ENCODE data around the gene ZSWIM4. TPM values are rescaled to one million over a fixed set of nuclear protein-coding genes. Genes with fewer than 3 reads are reported as not detected.

Gene ZSWIM4
- total RNA-seq, 4 donors from 2014 or later, result 0.26 to 8.4 (median 6.0) TPM

GRCh38 chr19:13833330-13834243, 38.3 kb downstream of the ZSWIM4 start:
- intact Hi-C loops (cut with DNase I; ENCODE audit: low total_unique reads), result no loop called here
- Histone ChIP-seq H3K4me3 (peak overlapping the region; percentile 15 to 18), H3K36me3 (no peaks in the 10 kb centered on the region), H3K27ac (peak overlapping the region; percentile 84 to 100), H3K4me1 (peaks cover 4 to 29% of the 10 kb centered on the region in 2 donors), H3K9me3 (no peaks in the 10 kb centered on the region), H3K27me3 (no peaks in the 10 kb centered on the region)
- peak in 1 of 2 donors; percentile 8 for TF ChIP-seq POLR2A (IDR thresholded peaks at IDR 0.05)
- TF ChIP-seq, protein P1, sequence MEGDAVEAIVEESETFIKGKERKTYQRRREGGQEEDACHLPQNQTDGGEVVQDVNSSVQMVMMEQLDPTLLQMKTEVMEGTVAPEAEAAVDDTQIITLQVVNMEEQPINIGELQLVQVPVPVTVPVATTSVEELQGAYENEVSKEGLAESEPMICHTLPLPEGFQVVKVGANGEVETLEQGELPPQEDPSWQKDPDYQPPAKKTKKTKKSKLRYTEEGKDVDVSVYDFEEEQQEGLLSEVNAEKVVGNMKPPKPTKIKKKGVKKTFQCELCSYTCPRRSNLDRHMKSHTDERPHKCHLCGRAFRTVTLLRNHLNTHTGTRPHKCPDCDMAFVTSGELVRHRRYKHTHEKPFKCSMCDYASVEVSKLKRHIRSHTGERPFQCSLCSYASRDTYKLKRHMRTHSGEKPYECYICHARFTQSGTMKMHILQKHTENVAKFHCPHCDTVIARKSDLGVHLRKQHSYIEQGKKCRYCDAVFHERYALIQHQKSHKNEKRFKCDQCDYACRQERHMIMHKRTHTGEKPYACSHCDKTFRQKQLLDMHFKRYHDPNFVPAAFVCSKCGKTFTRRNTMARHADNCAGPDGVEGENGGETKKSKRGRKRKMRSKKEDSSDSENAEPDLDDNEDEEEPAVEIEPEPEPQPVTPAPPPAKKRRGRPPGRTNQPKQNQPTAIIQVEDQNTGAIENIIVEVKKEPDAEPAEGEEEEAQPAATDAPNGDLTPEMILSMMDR (IDR thresholded peaks at IDR 0.05), result peak; percentile 37 to 46 (median 40)
- DNase-seq, result peak; percentile 95 to 96

- Histone ChIP-seq H3K4me3 (no peak overlapping the region), H3K4me1 (peaks cover 4 to 31% of the 10 kb centered on the region in 2 donors)
- intact Hi-C loops (cut with DNase I; ENCODE audit: low total_unique reads), result no loop called here
Observed at GRCh38 chr19:13834244-13835069, 39.2 kb downstream of the ZSWIM4 start.

GRCh38 chr19:13835791-13836723, 40.8 kb downstream of the ZSWIM4 start:
- H3K4me1 ChIP-seq, result peaks cover 4 to 31% of the 10 kb centered on the region in 2 donors

More at GRCh38 chr19:13834244-13835069, 39.2 kb downstream of the ZSWIM4 start:
- H3K27ac ChIP-seq, result peak overlapping the region; percentile 84 to 100
- no peaks in the 10 kb centered on the region for H3K9me3 ChIP-seq
- H3K36me3 ChIP-seq, result no peaks in the 10 kb centered on the region
- no peaks in the 10 kb centered on the region for H3K27me3 ChIP-seq
- TF ChIP-seq, protein P1 (IDR thresholded peaks at IDR 0.05), result no peak
- TF ChIP-seq POLR2A (IDR thresholded peaks at IDR 0.05), result no peak
- peak in 1 of 2 donors; percentile 25 for DNase-seq

DNA sequence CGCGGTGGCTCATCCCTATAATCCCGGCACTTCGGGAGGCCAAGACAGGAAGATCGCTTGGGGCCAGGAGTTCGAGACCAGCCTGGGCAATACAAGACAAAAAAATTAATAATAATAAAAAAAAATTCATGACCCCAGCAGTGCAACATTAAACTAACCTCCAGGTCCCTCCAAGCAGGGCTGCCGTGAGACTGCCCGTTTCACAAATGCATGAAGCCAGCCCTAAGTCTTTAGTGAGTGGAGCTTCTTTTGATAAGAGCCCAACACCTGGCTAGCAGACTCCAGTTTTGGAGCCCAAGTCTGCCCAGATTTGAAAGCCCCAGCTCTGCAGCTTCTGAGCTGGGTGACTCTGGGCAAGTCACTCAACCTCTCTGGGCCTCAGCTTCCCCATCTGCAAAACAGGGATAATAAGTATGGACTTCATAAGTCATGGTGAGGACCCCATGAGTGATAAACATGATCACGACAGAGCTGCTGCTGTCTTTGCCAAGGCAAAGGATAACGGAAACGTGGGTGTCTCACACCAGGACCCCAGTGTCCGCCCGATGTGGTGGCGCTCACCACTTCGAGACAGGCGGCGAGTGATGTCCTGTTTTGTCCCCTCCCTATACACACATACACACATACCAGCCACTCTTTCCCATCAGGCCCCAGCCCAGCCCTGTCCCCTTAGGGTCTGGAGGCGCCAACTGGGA, 43.3 kb downstream of the ZSWIM4 start:
- Histone ChIP-seq H3K4me1 (peaks cover 4 to 36% of the 10 kb centered on the region in 2 donors), H3K4me3 (peak overlapping the region; percentile 56 to 96), H3K9me3 (no peaks in the 10 kb centered on the region), H3K27me3 (no peaks in the 10 kb centered on the region), H3K36me3 (no peaks in the 10 kb centered on the region), H3K27ac (peak overlapping the region; percentile 99 to 100)
- no peak for DNase-seq
- TF ChIP-seq, protein P1 (IDR thresholded peaks at IDR 0.05), result no peak
- TF ChIP-seq POLR2A (IDR thresholded peaks at IDR 0.05), result no peak
- intact Hi-C loops (cut with DNase I; ENCODE audit: low total_unique reads), result no loop called here

More at GRCh38 chr19:13835791-13836723, 40.8 kb downstream of the ZSWIM4 start:
- H3K4me3 ChIP-seq, result no peak overlapping the region
- no peaks in the 10 kb centered on the region for H3K27me3 ChIP-seq
- intact Hi-C loops (cut with DNase I; ENCODE audit: low total_unique reads), result no loop called here
- H3K36me3 ChIP-seq, result no peaks in the 10 kb centered on the region
- TF ChIP-seq, protein P1 (IDR thresholded peaks at IDR 0.05), result no peak
- no peak for TF ChIP-seq POLR2A (IDR thresholded peaks at IDR 0.05)
- DNase-seq, result peak in 1 of 2 donors; percentile 50
- peak overlapping the region; percentile 99 to 100 for H3K27ac ChIP-seq
- no peaks in the 10 kb centered on the region for H3K9me3 ChIP-seq
